Sigmoid colon (tissue), 7 donors: ENCODE data around the gene FARSA. TPM values are rescaled to one million over a fixed set of nuclear protein-coding genes. Genes with fewer than 3 reads are reported as not detected.
"Not testable (repeated sequence)": the region's sequence is repeated elsewhere in the genome, so short reads cannot be mapped to it uniquely, and the experiment has no call there.

Experiments
- DNase-seq: peaks from one replicate; pipeline ENCODE4 v3.0.0-alpha.2; 2019
- H3K27ac ChIP-seq, 4 donors: fragments of 200-600 bp; sonication (generic); one replicate each; pipeline ENCODE4 v1.5.1; 2016 to 2019; ENCODE audit warnings: mild to moderate bottlenecking in 1 of 4
- H3K27me3 ChIP-seq, 3 donors: fragments of 200-600 bp; sonication (generic); one replicate each; pipeline ENCODE4 v1.5.1; 2019; ENCODE audit warnings: mild to moderate bottlenecking in 1 of 3
- H3K36me3 ChIP-seq, 4 donors: fragments of 200-600 bp; sonication (generic); one replicate each; pipeline ENCODE4 v1.5.1; 2016 to 2019
- H3K4me1 ChIP-seq, 4 donors: fragments of 200-600 bp; sonication (generic); one replicate each; pipeline ENCODE4 v1.5.1; 2017 to 2019
- H3K4me3 ChIP-seq, 4 donors: fragments of 200-600 bp; sonication (generic); one replicate each; pipeline ENCODE4 v1.5.1; 2017 to 2019; ENCODE audit warnings: mild to moderate bottlenecking in 2 of 4, moderate library complexity in 1 of 4
- H3K9me3 ChIP-seq, 4 donors: fragments of 200-600 bp in 3 of 4; sonication (generic) in 3 of 4; one replicate each; pipeline versions ENCODE4 v1.5.1 to v1.6.1; 2013 to 2019
- EP300 ChIP-seq, 4 donors: sonication (generic); formaldehyde crosslinking; IDR thresholded peaks; one replicate each; pipeline ENCODE4 v1.6.1; 2017; ENCODE audit warnings: antibody characterized with exemption in 4 of 4
- POLR2A ChIP-seq, 2 donors: fragments of 450-650 bp; IDR thresholded peaks; one replicate each; pipeline ENCODE4 v1.6.1; 2016; ENCODE audit warnings: antibody characterized with exemption in 2 of 2, mild to moderate bottlenecking in 2 of 2, moderate library complexity in 2 of 2
- POLR2AphosphoS5 ChIP-seq, 4 donors: sonication (generic); formaldehyde crosslinking; IDR thresholded peaks; one replicate each; pipeline ENCODE4 v1.6.1; 2017; ENCODE audit warnings: antibody characterized with exemption in 4 of 4
- WGBS, 2 donors: extraction: QIAGEN DNeasy Blood & Tissue Kit; methylation state at CpG; one replicate each; pipeline ENCODE4 v1.1.7; 2013; 5-methylcytosine and 5-hydroxymethylcytosine counted together
- intact Hi-C: fragments of 100-400 bp; cut with DNase I; formaldehyde crosslinking; loops from one replicate; pipeline ENCODE4 v1.15.1; 2023
- polyA plus RNA-seq, 3 donors: library from polyadenylated mRNA; stranded (reverse); fragments of 200-250 nt; gene quantifications; one replicate each; pipeline ENCODE4 v1.2.3, GENCODE V29; 2013
- total RNA-seq, 4 donors: library from RNA; depleted of rRNA; stranded (reverse); fragments of >200 nt; gene quantifications; one replicate each; pipeline ENCODE4 v1.1.0, GENCODE V29; 2016
- TF ChIP-seq, protein P1 (sequence below), 4 experiments: fragments of 450-650 bp in 3 of 4; fragments of 200-600 bp in 1 of 4; IDR thresholded peaks; one replicate each; pipeline ENCODE4 v1.5.1; 2016 to 2019; ENCODE audit warnings: antibody characterized with exemption in 4 of 4, mild to moderate bottlenecking in 3 of 4, moderate library complexity in 2 of 4
- donor health status: healthy with polysubstance abuse.
- donor health status: Bipolar disorder and iron deficiency.
- donor health status: healthy.

Gene FARSA
- total and polyA plus RNA-seq, 7 donors: 21.4 to 86.8 (median 31.6) TPM

DNA sequence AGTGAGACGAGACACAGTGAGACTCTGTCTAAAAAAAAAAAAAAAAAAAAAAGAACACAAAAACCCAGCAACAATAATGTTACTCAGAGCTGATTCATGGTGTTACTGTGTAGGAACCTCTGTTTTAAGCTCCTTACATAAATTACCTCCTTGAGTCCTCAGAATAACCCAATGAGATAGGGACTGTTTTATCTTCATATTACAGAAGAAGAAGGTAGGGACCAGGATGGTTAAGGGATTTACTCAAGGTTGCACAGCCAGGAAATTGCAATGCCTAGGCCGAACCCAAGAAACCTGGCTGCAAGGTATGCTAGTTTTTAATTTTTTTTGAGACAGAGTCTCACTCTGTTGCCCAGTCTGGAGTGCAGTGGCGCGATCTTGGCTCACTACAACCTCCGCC lies 34.4 kb upstream of the FARSA start:
- H3K9me3 ChIP-seq: no peaks in the 10 kb centered on the region
- H3K4me1 ChIP-seq: peaks cover 0 to 20% (median 12%) of the 10 kb centered on the region in 4 donors
- DNase-seq: no peak
- H3K27me3 ChIP-seq: no peaks in the 10 kb centered on the region
- TF ChIP-seq, protein P1, sequence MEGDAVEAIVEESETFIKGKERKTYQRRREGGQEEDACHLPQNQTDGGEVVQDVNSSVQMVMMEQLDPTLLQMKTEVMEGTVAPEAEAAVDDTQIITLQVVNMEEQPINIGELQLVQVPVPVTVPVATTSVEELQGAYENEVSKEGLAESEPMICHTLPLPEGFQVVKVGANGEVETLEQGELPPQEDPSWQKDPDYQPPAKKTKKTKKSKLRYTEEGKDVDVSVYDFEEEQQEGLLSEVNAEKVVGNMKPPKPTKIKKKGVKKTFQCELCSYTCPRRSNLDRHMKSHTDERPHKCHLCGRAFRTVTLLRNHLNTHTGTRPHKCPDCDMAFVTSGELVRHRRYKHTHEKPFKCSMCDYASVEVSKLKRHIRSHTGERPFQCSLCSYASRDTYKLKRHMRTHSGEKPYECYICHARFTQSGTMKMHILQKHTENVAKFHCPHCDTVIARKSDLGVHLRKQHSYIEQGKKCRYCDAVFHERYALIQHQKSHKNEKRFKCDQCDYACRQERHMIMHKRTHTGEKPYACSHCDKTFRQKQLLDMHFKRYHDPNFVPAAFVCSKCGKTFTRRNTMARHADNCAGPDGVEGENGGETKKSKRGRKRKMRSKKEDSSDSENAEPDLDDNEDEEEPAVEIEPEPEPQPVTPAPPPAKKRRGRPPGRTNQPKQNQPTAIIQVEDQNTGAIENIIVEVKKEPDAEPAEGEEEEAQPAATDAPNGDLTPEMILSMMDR (IDR thresholded peaks at IDR 0.05): no peak
- TF ChIP-seq POLR2A (IDR thresholded peaks at IDR 0.05) (no peak), POLR2AphosphoS5 (IDR thresholded peaks at IDR 0.05) (no peak), EP300 (IDR thresholded peaks at IDR 0.05) (no peak)
- no peak overlapping the region for H3K4me3 ChIP-seq
- 95 to 98% methylated on average over 5 of the region's 5 CpGs for WGBS, 2 donors
- H3K36me3 ChIP-seq: no peaks in the 10 kb centered on the region
- H3K27ac ChIP-seq: peak overlapping the region in 1 of 4 donors; percentile 86
- intact Hi-C loops: no loop called here

- Histone ChIP-seq H3K9me3 (no peaks in the 10 kb centered on the region), H3K36me3 (no peaks in the 10 kb centered on the region), H3K4me1 (peaks cover 0 to 20% (median 12%) of the 10 kb centered on the region in 4 donors), H3K27ac (peak overlapping the region; percentile 69 to 82 (median 73)), H3K27me3 (no peaks in the 10 kb centered on the region), H3K4me3 (peak overlapping the region in 3 of 4 donors; percentile 40 to 56 (median 54))
- 24 to 50% methylated on average over 8 of the region's 8 CpGs for WGBS, 2 donors
- no peak for DNase-seq
- TF ChIP-seq EP300 (IDR thresholded peaks at IDR 0.05) (no peak), POLR2AphosphoS5 (IDR thresholded peaks at IDR 0.05) (no peak), POLR2A (IDR thresholded peaks at IDR 0.05) (no peak)
- TF ChIP-seq, protein P1 (IDR thresholded peaks at IDR 0.05): no peak
- intact Hi-C loops: loop anchor here (1.0 kb wide), 1 partner anchor 80 kb away; no protein-coding TSS in a partner anchor
Observed at GRCh38 chr19:12965812-12966135, 32.3 kb upstream of the FARSA start.

DNA sequence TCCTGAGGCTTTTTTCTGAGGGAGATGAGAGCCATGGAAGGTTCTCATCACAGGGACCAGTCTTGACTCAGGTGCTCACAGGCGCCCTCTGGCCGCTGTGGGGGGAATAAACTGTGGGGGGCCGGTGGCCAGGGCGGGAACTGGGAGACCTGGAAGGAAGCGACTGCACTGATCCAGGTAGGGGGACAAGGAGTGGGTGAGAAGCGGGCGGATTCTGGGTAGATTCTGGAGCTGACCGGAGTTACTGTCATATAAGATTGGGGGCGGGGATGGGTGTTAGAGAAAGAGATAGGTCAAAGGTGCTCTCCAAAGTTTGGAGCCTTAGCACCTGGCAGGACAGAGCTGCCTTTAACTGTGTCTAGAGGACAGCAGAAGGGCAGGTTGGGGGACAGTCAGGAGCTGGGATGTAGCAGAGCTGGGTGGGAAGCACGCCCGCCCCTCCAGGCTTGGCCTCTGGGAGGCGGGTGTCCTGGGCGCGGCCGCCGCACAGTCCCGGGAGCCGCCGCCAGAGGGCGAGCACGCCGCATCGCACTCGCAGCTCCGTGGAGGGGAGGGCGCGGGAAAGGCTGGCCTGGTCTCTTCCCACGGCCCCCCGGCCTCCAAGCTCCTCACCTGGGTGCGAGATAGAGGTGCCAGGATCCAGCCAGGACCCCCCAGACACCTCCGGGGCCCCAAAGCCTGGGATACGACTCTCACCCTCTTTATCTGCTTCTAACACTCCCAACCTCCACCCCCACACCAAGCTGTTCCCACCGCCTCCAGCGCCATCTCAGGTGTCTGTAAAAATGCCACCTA lies 31.7 kb upstream of the FARSA start:
- Histone ChIP-seq H3K4me3 (peak overlapping the region; percentile 32 to 56 (median 47)), H3K36me3 (no peaks in the 10 kb centered on the region), H3K27me3 (no peaks in the 10 kb centered on the region), H3K4me1 (peaks cover 0 to 17% (median 11%) of the 10 kb centered on the region in 4 donors), H3K27ac (peak overlapping the region; percentile 69 to 82 (median 73)), H3K9me3 (no peaks in the 10 kb centered on the region)
- intact Hi-C loops: loop anchor here (1.0 kb wide), 1 partner anchor 80 kb away; no protein-coding TSS in a partner anchor
- TF ChIP-seq EP300 (IDR thresholded peaks at IDR 0.05): no peak
- peak in 1 of 4 donors; percentile 32 for TF ChIP-seq POLR2AphosphoS5 (IDR thresholded peaks at IDR 0.05)
- TF ChIP-seq, protein P1 (IDR thresholded peaks at IDR 0.05): peak; percentile 89 to 96 (median 96)
- TF ChIP-seq POLR2A (IDR thresholded peaks at IDR 0.05): no peak
- DNase-seq: peak; percentile 88
- WGBS, 2 donors: 0% methylated on average over 34 of the region's 34 CpGs

- WGBS, 2 donors: 58 to 69% methylated on average over 6 of the region's 6 CpGs
- TF ChIP-seq POLR2A (IDR thresholded peaks at IDR 0.05) (no peak), EP300 (IDR thresholded peaks at IDR 0.05) (no peak), POLR2AphosphoS5 (IDR thresholded peaks at IDR 0.05) (no peak)
- TF ChIP-seq, protein P1 (IDR thresholded peaks at IDR 0.05): no peak
- H3K27ac ChIP-seq: no peak overlapping the region
- no peak overlapping the region for H3K4me3 ChIP-seq
- peaks cover 0 to 3% (median under 1%) of the 10 kb centered on the region in 4 donors for H3K36me3 ChIP-seq
- intact Hi-C loops: no loop called here
- DNase-seq: no peak
- H3K4me1 ChIP-seq: peaks cover 0 to 24% (median 19%) of the 10 kb centered on the region in 4 donors
- no peaks in the 10 kb centered on the region for H3K9me3 ChIP-seq
- no peaks in the 10 kb centered on the region for H3K27me3 ChIP-seq
Observed at GRCh38 chr19:12959481-12959880, 26.0 kb upstream of the FARSA start.

DNA sequence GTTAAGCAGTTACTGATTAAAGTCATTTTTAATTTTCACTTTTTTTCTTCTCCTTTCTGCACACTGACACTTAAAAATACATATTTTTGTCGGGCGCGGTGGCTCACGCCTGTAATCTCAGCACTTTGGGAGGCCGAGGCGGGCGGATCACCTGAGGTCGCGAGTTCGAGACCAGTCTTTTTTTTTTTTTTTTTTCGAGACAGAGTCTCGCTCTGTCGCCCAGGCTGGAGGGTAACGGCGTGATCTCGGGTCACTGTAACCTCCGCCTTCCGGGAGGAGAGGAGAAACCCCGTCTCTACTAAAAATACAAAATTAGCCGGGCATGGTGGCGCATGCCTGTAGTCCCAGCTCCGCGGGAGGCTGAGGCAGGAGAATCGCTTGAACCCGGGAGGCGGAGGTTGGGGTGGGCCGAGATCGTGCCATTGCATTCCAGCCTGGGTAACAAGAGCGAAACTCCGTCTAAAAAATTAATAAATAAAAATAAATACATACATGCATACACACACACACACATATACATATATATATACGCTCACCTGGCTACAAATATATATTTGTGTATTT lies 24.0 kb upstream of the FARSA start:
- WGBS, 2 donors: 15 to 24% methylated on average over 31 of the region's 31 CpGs
- intact Hi-C loops: not testable (repeated sequence)
- peaks cover 0 to 41% (median 28%) of the 10 kb centered on the region in 4 donors for H3K4me1 ChIP-seq

More for the DNA sequence above, 24.0 kb upstream of the FARSA start:
- H3K27me3 ChIP-seq, DNase-seq, H3K9me3 ChIP-seq: not testable (repeated sequence)
- peak overlapping the region; percentile 91 to 94 (median 92) for H3K27ac ChIP-seq
- H3K36me3 ChIP-seq: peaks cover 3 to 23% (median 15%) of the 10 kb centered on the region in 4 donors
- peak overlapping the region; percentile 73 to 96 (median 91) for H3K4me3 ChIP-seq
